WTC11 (cell line): ENCODE results near the gene LYRM7. TPM values are rescaled to one million over a fixed set of nuclear protein-coding genes. Genes with fewer than 3 reads are reported as not detected.

Source experiments
- ATAC-seq: fragments of 200-7000 bp; cut with Tn5 transposase; 2 replicates; pipeline ENCODE4 v1.10.0; 2021; ENCODE audit warnings: mild to moderate bottlenecking, moderate library complexity
- CTCF ChIA-PET: fragments of 300-600 bp; sonication (Branson Sonifier 250); formaldehyde crosslinking; loops from one replicate; lab custom pipeline; 2021; ENCODE audit warnings: antibody characterized with exemption; lab: Charles Lee
- POLR2A ChIA-PET: fragments of 350-600 bp; sonication (Branson Sonifier 250); formaldehyde crosslinking; loops from one replicate; lab custom pipeline; 2021; ENCODE audit warnings: antibody characterized with exemption; lab: Charles Lee
- DNase-seq: peaks from one replicate; pipeline ENCODE4 v3.0.0; 2021; ENCODE audit warnings: low spot score
- H3K27ac Mint-ChIP-seq: 2 replicates; pipeline ENCODE4 v1.8.0; 2021; ENCODE audit warnings: mixed read lengths
- H3K27me3 Mint-ChIP-seq: 2 replicates; pipeline ENCODE4 v1.8.0; 2021; ENCODE audit warnings: low read depth, mild to moderate bottlenecking, moderate library complexity, mixed read lengths
- H3K36me3 Mint-ChIP-seq: 2 replicates; pipeline ENCODE4 v1.8.0; 2021; ENCODE audit warnings: mixed read lengths
- H3K4me1 Mint-ChIP-seq: 2 replicates; pipeline ENCODE4 v1.8.0; 2022; ENCODE audit warnings: mixed read lengths
- H3K4me3 Mint-ChIP-seq: 2 replicates; pipeline ENCODE4 v1.8.0; 2021; ENCODE audit warnings: mild to moderate bottlenecking, moderate library complexity, mixed read lengths
- H3K9me3 Mint-ChIP-seq: 2 replicates; pipeline ENCODE4 v1.8.0; 2021; ENCODE audit warnings: mixed read lengths
- CDX4 ChIP-seq: fragments of 250-450 bp; sonication (Bioruptor Pico); IDR thresholded peaks from 2 replicates; pipeline ENCODE4 v1.9.0; 2021; ENCODE audit warnings: moderate library complexity, mild to moderate bottlenecking, inconsistent platforms, borderline replicate concordance
- CTCF ChIP-seq: fragments of 200-600 bp; IDR thresholded peaks from 2 replicates; pipeline ENCODE4 v1.8.0; 2022; ENCODE audit warnings: antibody characterized with exemption
- FOXK1 ChIP-seq: sonication (generic); formaldehyde crosslinking; IDR thresholded peaks from 2 replicates; pipeline ENCODE4 v1.8.0; 2022; ENCODE audit warnings: mild to moderate bottlenecking, moderate library complexity, missing genetic modification reagents
- HMGXB4 ChIP-seq: sonication (generic); formaldehyde crosslinking; IDR thresholded peaks from 2 replicates; pipeline ENCODE4 v1.8.1; 2023; ENCODE audit warnings: mild to moderate bottlenecking, moderate library complexity, missing genetic modification reagents
- JAZF1 ChIP-seq: fragments of 250-450 bp; sonication (Bioruptor Pico); IDR thresholded peaks from 2 replicates; pipeline ENCODE4 v1.9.0; 2021; ENCODE audit warnings: moderate library complexity, mild to moderate bottlenecking, inconsistent platforms
- MYBL2 ChIP-seq: sonication (generic); formaldehyde crosslinking; IDR thresholded peaks from 2 replicates; pipeline ENCODE4 v1.8.1; 2023; ENCODE audit warnings: mild to moderate bottlenecking, moderate library complexity, missing genetic modification reagents
- PRRX2 ChIP-seq: fragments of 250-450 bp; sonication (Bioruptor Pico); IDR thresholded peaks from 2 replicates; pipeline ENCODE4 v1.8.0; 2021; ENCODE audit warnings: mild to moderate bottlenecking
- SMAD3 ChIP-seq: sonication (generic); formaldehyde crosslinking; IDR thresholded peaks from 2 replicates; pipeline ENCODE4 v1.8.0; 2022; ENCODE audit warnings: missing genetic modification reagents, mild to moderate bottlenecking, borderline replicate concordance
- ZNF232 ChIP-seq: sonication (generic); formaldehyde crosslinking; IDR thresholded peaks from 2 replicates; pipeline ENCODE4 v1.8.0; 2022; ENCODE audit warnings: mild to moderate bottlenecking, missing genetic modification reagents
- ZNF396 ChIP-seq: fragments of 250-450 bp; sonication (Bioruptor Pico); IDR thresholded peaks from 2 replicates; pipeline ENCODE4 v1.8.0; 2021; ENCODE audit warnings: mild to moderate bottlenecking, moderate library complexity, borderline replicate concordance
- total RNA-seq: library from RNA; stranded (reverse); gene quantifications from 3 replicates; pipeline ENCODE4 v1.2.3, GENCODE V29; 2021
- TF ChIP-seq, protein P1 (sequence below): sonication (generic); formaldehyde crosslinking; IDR thresholded peaks from 2 replicates; pipeline ENCODE4 v1.8.1; 2023; ENCODE audit warnings: mild to moderate bottlenecking, missing genetic modification reagents
- TF ChIP-seq, protein P2 (sequence below): fragments of 250-450 bp; sonication (Bioruptor Pico); IDR thresholded peaks from 2 replicates; pipeline ENCODE4 v2.1.2; 2022; ENCODE audit warnings: mild to moderate bottlenecking, moderate library complexity
- TF ChIP-seq, protein P3 (sequence below): sonication (generic); formaldehyde crosslinking; conservative IDR thresholded peaks from 2 replicates; pipeline ENCODE4 v1.8.1; 2022; ENCODE audit warnings: mild to moderate bottlenecking, missing genetic modification reagents

The LYRM7 gene
- total RNA-seq, 1 experiment from 2014 or later: 11.2 TPM

GRCh38 chr5:131142970-131143617, 27.6 kb upstream of the LYRM7 start (continued):
- TF ChIP-seq HMGXB4 (CRISPR knock-in tag) (no peak), MYBL2 (CRISPR knock-in tag) (no peak), CDX4 (CRISPR knock-in tag) (no peak), FOXK1 (CRISPR knock-in tag) (no peak), SMAD3 (CRISPR knock-in tag) (no peak), JAZF1 (no peak)
- TF ChIP-seq, protein P1, sequence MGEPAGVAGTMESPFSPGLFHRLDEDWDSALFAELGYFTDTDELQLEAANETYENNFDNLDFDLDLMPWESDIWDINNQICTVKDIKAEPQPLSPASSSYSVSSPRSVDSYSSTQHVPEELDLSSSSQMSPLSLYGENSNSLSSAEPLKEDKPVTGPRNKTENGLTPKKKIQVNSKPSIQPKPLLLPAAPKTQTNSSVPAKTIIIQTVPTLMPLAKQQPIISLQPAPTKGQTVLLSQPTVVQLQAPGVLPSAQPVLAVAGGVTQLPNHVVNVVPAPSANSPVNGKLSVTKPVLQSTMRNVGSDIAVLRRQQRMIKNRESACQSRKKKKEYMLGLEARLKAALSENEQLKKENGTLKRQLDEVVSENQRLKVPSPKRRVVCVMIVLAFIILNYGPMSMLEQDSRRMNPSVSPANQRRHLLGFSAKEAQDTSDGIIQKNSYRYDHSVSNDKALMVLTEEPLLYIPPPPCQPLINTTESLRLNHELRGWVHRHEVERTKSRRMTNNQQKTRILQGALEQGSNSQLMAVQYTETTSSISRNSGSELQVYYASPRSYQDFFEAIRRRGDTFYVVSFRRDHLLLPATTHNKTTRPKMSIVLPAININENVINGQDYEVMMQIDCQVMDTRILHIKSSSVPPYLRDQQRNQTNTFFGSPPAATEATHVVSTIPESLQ (CRISPR knock-in tag): no peak
- TF ChIP-seq, protein P2, sequence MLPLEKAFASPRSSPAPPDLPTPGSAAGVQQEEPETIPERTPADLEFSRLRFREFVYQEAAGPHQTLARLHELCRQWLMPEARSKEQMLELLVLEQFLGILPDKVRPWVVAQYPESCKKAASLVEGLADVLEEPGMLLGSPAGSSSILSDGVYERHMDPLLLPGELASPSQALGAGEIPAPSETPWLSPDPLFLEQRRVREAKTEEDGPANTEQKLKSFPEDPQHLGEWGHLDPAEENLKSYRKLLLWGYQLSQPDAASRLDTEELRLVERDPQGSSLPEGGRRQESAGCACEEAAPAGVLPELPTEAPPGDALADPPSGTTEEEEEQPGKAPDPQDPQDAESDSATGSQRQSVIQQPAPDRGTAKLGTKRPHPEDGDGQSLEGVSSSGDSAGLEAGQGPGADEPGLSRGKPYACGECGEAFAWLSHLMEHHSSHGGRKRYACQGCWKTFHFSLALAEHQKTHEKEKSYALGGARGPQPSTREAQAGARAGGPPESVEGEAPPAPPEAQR (CRISPR knock-in tag): no peak
- TF ChIP-seq, protein P3, sequence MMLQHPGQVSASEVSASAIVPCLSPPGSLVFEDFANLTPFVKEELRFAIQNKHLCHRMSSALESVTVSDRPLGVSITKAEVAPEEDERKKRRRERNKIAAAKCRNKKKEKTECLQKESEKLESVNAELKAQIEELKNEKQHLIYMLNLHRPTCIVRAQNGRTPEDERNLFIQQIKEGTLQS (CRISPR knock-in tag): no peak
- TF ChIP-seq, all 79 proteins: peak for 0

- no peak overlapping the region for H3K27ac Mint-ChIP-seq
- POLR2A ChIA-PET: no interaction called here
- H3K27me3 Mint-ChIP-seq: no peaks in the 10 kb centered on the region
- ATAC-seq: no peak
- CTCF ChIA-PET: no interaction called here
- peaks cover 6% of the 10 kb centered on the region for H3K4me1 Mint-ChIP-seq
- H3K36me3 Mint-ChIP-seq: no peaks in the 10 kb centered on the region
- no peak overlapping the region for H3K4me3 Mint-ChIP-seq
- H3K9me3 Mint-ChIP-seq: no peaks in the 10 kb centered on the region
- no peak for DNase-seq
- no peak for TF ChIP-seq ZNF232
- TF ChIP-seq PRRX2 (CRISPR knock-in tag): no peak
- TF ChIP-seq ZNF396 (CRISPR knock-in tag): no peak
- TF ChIP-seq, protein P1 (CRISPR knock-in tag): no peak
- no peak for TF ChIP-seq CTCF
These were observed 23.5 kb upstream of the LYRM7 start for GRCh38 chr5:131147258-131147657.
